MCF 10A (cell line): ENCODE results near the gene PPIB. TPM values are rescaled to one million over a fixed set of nuclear protein-coding genes. Genes with fewer than 3 reads are reported as not detected.
"Not testable (repeated sequence)": the region's sequence is repeated elsewhere in the genome, so short reads cannot be mapped to it uniquely, and the experiment has no call there.

Experiments
- BruUV-seq: library from RNA; stranded (reverse); fragments of 400-500 nt; replicated peaks from 2 replicates; lab custom pipeline; 2021; lab: Mats Ljungman, UMichigan
- CTCF ChIA-PET: fragments of 300-600 bp; sonication (Branson Sonifier 250); formaldehyde crosslinking; extraction: SDS; loops from one replicate; lab custom pipeline; 2021; ENCODE audit warnings: antibody characterized with exemption, inconsistent platforms; lab: Yijun Ruan, JAX
- POLR2A ChIA-PET: fragments of 300-600, 350-650 bp; sonication (Branson Sonifier 250); formaldehyde crosslinking; extraction: SDS; loops from one replicate; lab custom pipeline; 2020; ENCODE audit warnings: antibody characterized with exemption, inconsistent platforms; lab: Yijun Ruan, JAX
- DNase-seq: peaks from one replicate; pipeline ENCODE4 v3.0.0-alpha.2; 2018; ENCODE audit not compliant: unreplicated experiment
- H3K27ac Mint-ChIP-seq: one replicate; pipeline ENCODE4 v1.8.0; 2022; ENCODE audit warnings: mild to moderate bottlenecking, low read depth, mixed read lengths; ENCODE audit not compliant: unreplicated experiment
- H3K27me3 Mint-ChIP-seq: one replicate; pipeline ENCODE4 v1.8.0; 2022; ENCODE audit warnings: mixed read lengths; ENCODE audit not compliant: insufficient read depth, unreplicated experiment
- H3K36me3 Mint-ChIP-seq: one replicate; pipeline ENCODE4 v1.8.0; 2022; ENCODE audit warnings: mild to moderate bottlenecking, moderate library complexity, mixed read lengths; ENCODE audit not compliant: insufficient read depth, unreplicated experiment
- H3K4me1 Mint-ChIP-seq: one replicate; pipeline ENCODE4 v1.8.0; 2022; ENCODE audit warnings: mixed read lengths; ENCODE audit not compliant: insufficient read depth, unreplicated experiment
- H3K4me3 Mint-ChIP-seq: one replicate; pipeline ENCODE4 v1.8.0; 2022; ENCODE audit warnings: mild to moderate bottlenecking, moderate library complexity, mixed read lengths; ENCODE audit not compliant: unreplicated experiment
- H3K9me3 Mint-ChIP-seq: one replicate; pipeline ENCODE4 v1.8.0; 2022; ENCODE audit warnings: mixed read lengths; ENCODE audit not compliant: unreplicated experiment
- CTCF ChIP-seq: fragments of 200-600 bp; IDR thresholded peaks from one replicate; pipeline ENCODE4 v1.8.0; 2022; ENCODE audit warnings: antibody characterized with exemption, mild to moderate bottlenecking; ENCODE audit not compliant: unreplicated experiment
- intact Hi-C: fragments of 100-400 bp; cut with micrococcal nuclease; formaldehyde crosslinking; loops from 2 replicates; pipeline ENCODE4 v1.14.1; 2022
- total RNA-seq: library from RNA; stranded (reverse); gene quantifications from 2 replicates; pipeline ENCODE4 v1.2.3, GENCODE V29; 2022

Gene PPIB
- total RNA-seq, 1 experiment from 2014 or later = 874 TPM

- CTCF ChIA-PET = no interaction called here
- DNase-seq = no peak
- Mint-ChIP-seq H3K36me3 (peaks cover 46% of the 10 kb centered on the region), H3K27me3 (no peaks in the 10 kb centered on the region), H3K4me3 (no peak overlapping the region), H3K4me1 (peaks cover 18% of the 10 kb centered on the region), H3K27ac (no peak overlapping the region), H3K9me3 (no peaks in the 10 kb centered on the region)
- BruUV-seq = no TSS peak
- no peak for TF ChIP-seq CTCF
- intact Hi-C loops = no loop called here
- POLR2A ChIA-PET = interaction anchor here (0.6 to 1.9 kb wide), 4 partner anchors 14 to 1064 kb away, joined by 3 to 5 read pairs (median 4); partner anchors contain the start of gene SNX1
Observed at GRCh38 chr15:64112073-64112772, 50.6 kb downstream of the PPIB start.

- intact Hi-C loops = no loop called here
- no peak for DNase-seq
- Mint-ChIP-seq H3K36me3 (peaks cover 41% of the 10 kb centered on the region), H3K4me3 (no peak overlapping the region), H3K27ac (no peak overlapping the region), H3K9me3 (no peaks in the 10 kb centered on the region), H3K27me3 (no peaks in the 10 kb centered on the region), H3K4me1 (peaks cover 18% of the 10 kb centered on the region)
- TF ChIP-seq CTCF = no peak
- POLR2A ChIA-PET = interaction anchor here (0.6 to 1.9 kb wide), 4 partner anchors 14 to 1064 kb away, joined by 3 to 5 read pairs (median 4); partner anchors contain the start of gene SNX1
- CTCF ChIA-PET = interaction anchor here (0.7 kb wide), 2 partner anchors 15 to 279 kb away, joined by 4 to 5 read pairs; partner anchors contain the start of gene SNX1
- no TSS peak for BruUV-seq
Observed at GRCh38 chr15:64111679-64112050, 51.2 kb downstream of the PPIB start.

- POLR2A ChIA-PET = interaction anchor here (1.2 to 1.9 kb wide), 3 partner anchors 13 to 16 kb away, joined by 4 to 5 read pairs (median 5); partner anchors contain the start of gene SNX1
- BruUV-seq = no TSS peak
- CTCF ChIA-PET = interaction anchor here (0.6 to 0.9 kb wide), 4 partner anchors 15 to 279 kb away, joined by 3 to 5 read pairs (median 4); partner anchors contain the start of gene SNX1
Observed at GRCh38 chr15:64110950-64111678, 51.7 kb downstream of the PPIB start.

GRCh38 chr15:64110108-64110701, 52.6 kb downstream of the PPIB start:
- ChIA-PET CTCF (interaction anchor here (0.5 to 0.9 kb wide), 2 partner anchors 26 to 44 kb away, joined by 3 to 5 read pairs; no protein-coding TSS in a partner anchor), POLR2A (interaction anchor here (1.9 kb wide), 1 partner anchor 15 kb away, joined by 5 read pairs; the partner anchor contains the start of gene SNX1)
- Mint-ChIP-seq H3K36me3 (peaks cover 29% of the 10 kb centered on the region), H3K4me1 (peaks cover 23% of the 10 kb centered on the region)
- H3K9me3 Mint-ChIP-seq, H3K27ac Mint-ChIP-seq, intact Hi-C loops, H3K4me3 Mint-ChIP-seq, BruUV-seq, DNase-seq, H3K27me3 Mint-ChIP-seq: not testable (repeated sequence)

More at GRCh38 chr15:64110950-64111678, 51.7 kb downstream of the PPIB start:
- Mint-ChIP-seq H3K4me3 (no peak overlapping the region), H3K27ac (no peak overlapping the region), H3K9me3 (no peaks in the 10 kb centered on the region), H3K27me3 (no peaks in the 10 kb centered on the region), H3K36me3 (peaks cover 38% of the 10 kb centered on the region), H3K4me1 (peaks cover 18% of the 10 kb centered on the region)
- TF ChIP-seq CTCF = no peak
- intact Hi-C loops = no loop called here
- DNase-seq = no peak
